Astrocyte (in vitro differentiated cells and primary cell): ENCODE data around the gene MT1G. TPM values are rescaled to one million over a fixed set of nuclear protein-coding genes. Genes with fewer than 3 reads are reported as not detected.

Source experiments
- DNase-seq: peaks from one replicate; pipeline ENCODE4 v3.0.0-alpha.2; 2010; ENCODE audit warnings: low read depth
- FAIRE-seq: peaks from 2 replicates; lab custom pipeline; 2011; peaks lifted over from hg19 to GRCh38; lab: Jason Lieb, UNC
- H2AFZ ChIP-seq: 2 replicates; pipeline ENCODE4 v1.6.0; 2012; ENCODE audit warnings: low read depth, low read length, inconsistent platforms
- H3K27ac ChIP-seq: 2 replicates; pipeline ENCODE4 v1.5.1; 2011; ENCODE audit warnings: low read depth, low read length, inconsistent platforms
- H3K27me3 ChIP-seq: 2 replicates; pipeline ENCODE4 v1.6.0; 2011; ENCODE audit warnings: low read length, inconsistent platforms; ENCODE audit not compliant: insufficient read depth
- H3K36me3 ChIP-seq: 2 replicates; pipeline ENCODE4 v1.5.1; 2011; ENCODE audit warnings: low read length, inconsistent platforms; ENCODE audit not compliant: insufficient read depth
- H3K4me1 ChIP-seq: 2 replicates; pipeline ENCODE4 v1.5.1; 2011; ENCODE audit warnings: low read length, inconsistent platforms; ENCODE audit not compliant: insufficient read depth
- H3K4me2 ChIP-seq: 2 replicates; pipeline ENCODE4 v1.6.0; 2012; ENCODE audit warnings: low read length, inconsistent platforms
- H3K4me3 ChIP-seq: 2 replicates; pipeline ENCODE4 v1.5.1; 2011; ENCODE audit warnings: low read depth, mild to moderate bottlenecking, low read length, inconsistent platforms; ENCODE audit not compliant: insufficient read depth
- H3K79me2 ChIP-seq: 2 replicates; pipeline ENCODE4 v1.6.0; 2012; ENCODE audit warnings: mild to moderate bottlenecking, low read length, inconsistent platforms; ENCODE audit not compliant: insufficient read depth
- H3K9ac ChIP-seq: 2 replicates; pipeline ENCODE4 v1.6.0; 2012; ENCODE audit warnings: mild to moderate bottlenecking, low read length, inconsistent platforms
- H3K9me3 ChIP-seq: 2 replicates; pipeline ENCODE4 v1.5.1; 2012; ENCODE audit warnings: low read depth, mild to moderate bottlenecking, low read length, inconsistent platforms; ENCODE audit not compliant: insufficient read depth
- H4K20me1 ChIP-seq: 2 replicates; pipeline ENCODE4 v1.6.0; 2012; ENCODE audit warnings: low read length, inconsistent platforms; ENCODE audit not compliant: insufficient read depth
- H3K27ac Mint-ChIP-seq: one replicate; pipeline ENCODE4 v1.8.0; 2021; ENCODE audit warnings: mild to moderate bottlenecking, mixed read lengths; ENCODE audit not compliant: unreplicated experiment
- H3K27me3 Mint-ChIP-seq: one replicate; pipeline ENCODE4 v1.8.0; 2021; ENCODE audit warnings: low read depth, mixed read lengths; ENCODE audit not compliant: unreplicated experiment
- H3K36me3 Mint-ChIP-seq: one replicate; pipeline ENCODE4 v1.8.0; 2021; ENCODE audit warnings: low read depth, mixed read lengths; ENCODE audit not compliant: unreplicated experiment
- H3K4me1 Mint-ChIP-seq: one replicate; pipeline ENCODE4 v1.8.0; 2021; ENCODE audit warnings: low read depth, mixed read lengths; ENCODE audit not compliant: unreplicated experiment
- H3K4me3 Mint-ChIP-seq: one replicate; pipeline ENCODE4 v1.8.0; 2021; ENCODE audit warnings: mild to moderate bottlenecking, moderate library complexity, mixed read lengths; ENCODE audit not compliant: unreplicated experiment
- H3K9me3 Mint-ChIP-seq: one replicate; pipeline ENCODE4 v1.8.0; 2021; ENCODE audit warnings: mild to moderate bottlenecking, mixed read lengths; ENCODE audit not compliant: unreplicated experiment
- EZH2 ChIP-seq: IDR thresholded peaks from 2 replicates; pipeline ENCODE4 v1.6.1; 2012; ENCODE audit warnings: mild to moderate bottlenecking, low read length, inconsistent platforms; ENCODE audit not compliant: insufficient read depth
- total RNA-seq: library from RNA; stranded (reverse); gene quantifications from 2 replicates; pipeline ENCODE4 v1.2.1, GENCODE V29; 2021
- TF ChIP-seq, protein P1 (sequence below): IDR thresholded peaks from 2 replicates; pipeline ENCODE4 v1.5.1; 2011; ENCODE audit warnings: low read depth, mild to moderate bottlenecking, inconsistent platforms, low read length, moderate library complexity; ENCODE audit not compliant: insufficient read depth

MT1G gene
- total RNA-seq, 1 donor from 2014 or later, result not detected

DNA sequence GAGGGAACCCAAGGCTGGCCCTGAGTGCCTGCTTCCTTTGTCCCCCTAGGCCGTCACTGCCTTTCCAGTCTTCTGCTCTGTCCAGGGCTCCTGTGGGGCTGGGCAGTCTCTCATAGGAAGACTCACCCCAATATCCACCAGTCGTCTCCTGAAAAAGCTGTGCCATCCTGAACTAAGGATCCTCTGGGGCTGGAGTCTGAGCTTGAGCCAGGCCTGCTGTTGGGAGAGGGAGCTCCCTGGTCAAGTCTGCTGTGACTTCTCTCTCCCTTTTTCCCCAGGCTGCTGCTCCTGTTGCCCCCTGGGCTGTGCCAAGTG is 2.7 kb upstream of the MT1G start:
- Histone ChIP-seq H3K27ac (no peak overlapping the region), H3K79me2 (no peaks in the 10 kb centered on the region), H3K27me3 (peaks cover 90% of the 10 kb centered on the region), H3K4me3 (no peak overlapping the region), H3K36me3 (no peaks in the 10 kb centered on the region), H4K20me1 (peaks cover 4% of the 10 kb centered on the region), H3K4me1 (peaks cover 5% of the 10 kb centered on the region), H3K4me2 (no peak overlapping the region), H3K9me3 (peaks cover 2% of the 10 kb centered on the region), H3K9ac (no peak overlapping the region), H2AFZ (no peak overlapping the region)
- H3K4me1 Mint-ChIP-seq, result peaks cover 4% of the 10 kb centered on the region
- H3K27ac Mint-ChIP-seq, result no peak overlapping the region
- TF ChIP-seq, protein P1, sequence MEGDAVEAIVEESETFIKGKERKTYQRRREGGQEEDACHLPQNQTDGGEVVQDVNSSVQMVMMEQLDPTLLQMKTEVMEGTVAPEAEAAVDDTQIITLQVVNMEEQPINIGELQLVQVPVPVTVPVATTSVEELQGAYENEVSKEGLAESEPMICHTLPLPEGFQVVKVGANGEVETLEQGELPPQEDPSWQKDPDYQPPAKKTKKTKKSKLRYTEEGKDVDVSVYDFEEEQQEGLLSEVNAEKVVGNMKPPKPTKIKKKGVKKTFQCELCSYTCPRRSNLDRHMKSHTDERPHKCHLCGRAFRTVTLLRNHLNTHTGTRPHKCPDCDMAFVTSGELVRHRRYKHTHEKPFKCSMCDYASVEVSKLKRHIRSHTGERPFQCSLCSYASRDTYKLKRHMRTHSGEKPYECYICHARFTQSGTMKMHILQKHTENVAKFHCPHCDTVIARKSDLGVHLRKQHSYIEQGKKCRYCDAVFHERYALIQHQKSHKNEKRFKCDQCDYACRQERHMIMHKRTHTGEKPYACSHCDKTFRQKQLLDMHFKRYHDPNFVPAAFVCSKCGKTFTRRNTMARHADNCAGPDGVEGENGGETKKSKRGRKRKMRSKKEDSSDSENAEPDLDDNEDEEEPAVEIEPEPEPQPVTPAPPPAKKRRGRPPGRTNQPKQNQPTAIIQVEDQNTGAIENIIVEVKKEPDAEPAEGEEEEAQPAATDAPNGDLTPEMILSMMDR, result no peak
- TF ChIP-seq EZH2, result no peak
- H3K9me3 Mint-ChIP-seq, result peaks cover 11% of the 10 kb centered on the region
- no peak overlapping the region for H3K4me3 Mint-ChIP-seq
- FAIRE-seq (no peak), DNase-seq (no peak)
- H3K36me3 Mint-ChIP-seq, result peaks cover 2% of the 10 kb centered on the region
- H3K27me3 Mint-ChIP-seq, result peaks cover 96% of the 10 kb centered on the region

DNA sequence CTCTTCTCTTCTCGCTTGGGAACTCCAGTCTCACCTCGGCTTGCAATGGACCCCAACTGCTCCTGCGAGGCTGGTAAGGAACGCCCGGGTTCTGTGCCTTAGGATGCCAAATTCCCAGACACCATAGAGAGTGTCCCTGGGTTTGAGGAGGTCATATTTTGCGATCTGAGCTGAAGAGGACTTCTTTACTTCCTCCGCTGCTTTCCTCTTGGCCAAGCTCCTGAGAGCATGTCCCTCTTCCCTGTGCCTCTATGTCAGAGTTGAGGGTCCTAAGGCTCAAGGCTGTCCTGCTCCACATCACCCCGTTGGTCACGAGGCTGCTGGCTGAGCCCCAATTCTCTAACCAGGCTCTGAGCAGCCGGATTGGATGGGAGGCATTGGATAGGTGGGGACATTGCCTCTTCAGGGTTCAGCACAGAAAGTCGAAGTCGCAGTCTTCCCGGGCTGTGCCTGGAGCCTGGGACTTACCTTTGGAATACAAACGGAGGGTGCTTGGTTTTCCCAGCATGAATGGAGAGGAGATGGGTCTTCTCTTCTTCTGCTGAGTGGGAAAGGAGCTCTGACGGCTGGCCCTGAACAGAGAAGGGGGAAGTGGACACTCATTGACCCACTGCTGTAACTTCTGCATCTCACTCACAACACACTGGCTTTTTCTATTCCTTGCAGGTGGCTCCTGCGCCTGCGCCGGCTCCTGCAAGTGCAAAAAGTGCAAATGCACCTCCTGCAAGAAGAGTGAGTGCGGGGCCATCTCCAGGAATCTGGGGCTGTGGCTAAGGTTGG is 2.2 kb upstream of the MT1G start:
- Histone ChIP-seq H3K4me2 (no peak overlapping the region), H3K27me3 (peaks cover 90% of the 10 kb centered on the region), H2AFZ (no peak overlapping the region), H3K9ac (no peak overlapping the region), H3K9me3 (peaks cover 2% of the 10 kb centered on the region), H3K4me1 (peaks cover 5% of the 10 kb centered on the region), H3K36me3 (no peaks in the 10 kb centered on the region), H3K27ac (no peak overlapping the region), H3K4me3 (no peak overlapping the region), H3K79me2 (no peaks in the 10 kb centered on the region), H4K20me1 (peaks cover 4% of the 10 kb centered on the region)
- H3K27me3 Mint-ChIP-seq, result peaks cover 96% of the 10 kb centered on the region
- peaks cover 11% of the 10 kb centered on the region for H3K9me3 Mint-ChIP-seq
- no peak for DNase-seq
- no peak overlapping the region for H3K4me3 Mint-ChIP-seq
- H3K4me1 Mint-ChIP-seq, result peaks cover 4% of the 10 kb centered on the region
- no peak overlapping the region for H3K27ac Mint-ChIP-seq
- peaks cover 2% of the 10 kb centered on the region for H3K36me3 Mint-ChIP-seq
- TF ChIP-seq EZH2, result peak; percentile 70
- TF ChIP-seq, protein P1, result no peak
- FAIRE-seq, result no peak

DNA sequence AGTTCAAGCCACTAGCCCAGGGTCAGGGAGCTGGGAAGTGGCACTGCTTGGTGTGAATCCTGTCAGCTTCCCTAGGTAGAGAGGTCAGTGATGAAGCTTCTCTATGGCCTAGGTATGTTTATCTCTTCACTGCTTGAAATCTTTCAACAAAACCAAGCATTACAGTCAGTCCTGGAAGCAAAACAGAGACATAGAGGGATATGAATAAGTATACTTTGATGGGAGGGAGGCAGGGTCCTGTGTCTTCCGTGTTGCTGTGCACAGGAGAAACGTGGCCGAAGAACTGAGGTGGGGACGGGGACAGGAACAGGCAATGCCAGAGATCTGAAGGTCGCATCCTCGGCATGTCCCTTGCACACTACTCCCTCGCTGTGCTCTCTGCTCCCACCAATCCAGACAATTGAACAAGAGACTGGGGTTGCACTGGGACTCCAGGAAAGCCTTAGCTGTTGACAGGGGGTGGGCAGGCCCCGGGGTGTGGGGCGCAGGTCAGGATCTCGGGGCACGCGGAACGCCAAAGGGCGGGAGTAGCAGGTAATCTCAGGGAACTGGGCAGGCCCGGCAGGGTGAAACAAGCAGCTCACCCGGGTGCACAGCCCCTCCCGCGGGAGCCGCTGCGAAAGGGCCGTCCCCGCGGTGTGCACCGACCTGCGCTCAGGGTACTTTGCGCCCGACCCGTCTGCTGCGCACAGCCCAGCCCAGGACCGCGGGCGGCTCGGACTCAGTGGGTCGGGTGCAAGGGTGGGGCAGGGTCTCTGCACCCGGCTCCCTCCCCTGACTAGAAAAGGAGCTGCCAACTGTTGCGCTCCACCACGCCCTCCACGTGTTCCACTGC is 1.4 kb upstream of the MT1G start, which contains the start of gene MT1H:
Gene MT1H (plus strand): TSS at position 810 of the 835 bp plus-strand sequence. CDS start 71 bp downstream, outside the sequence.
- no peaks in the 10 kb centered on the region for H3K36me3 ChIP-seq
- H3K4me3 ChIP-seq, result no peak within 1 kb of the TSS
- no peak within 1 kb of the TSS for H3K27ac ChIP-seq
- peaks cover 96% of the 10 kb centered on the region for H3K27me3 ChIP-seq
- peaks cover 4% of the 10 kb centered on the region for H3K4me1 Mint-ChIP-seq
- H3K79me2 ChIP-seq, result no peaks in the 10 kb centered on the region
- no peak for DNase-seq
- H3K9ac ChIP-seq, result no peak within 1 kb of the TSS
- TF ChIP-seq EZH2, result peak; percentile 92
- TF ChIP-seq, protein P1, result no peak
- H3K27me3 Mint-ChIP-seq, result peaks cover 97% of the 10 kb centered on the region
- peaks cover 11% of the 10 kb centered on the region for H3K9me3 Mint-ChIP-seq
- no peak within 1 kb of the TSS for H3K4me3 Mint-ChIP-seq
- H3K36me3 Mint-ChIP-seq, result peaks cover 2% of the 10 kb centered on the region
- FAIRE-seq, result no peak
- H3K27ac Mint-ChIP-seq, result no peak within 1 kb of the TSS
- H2AFZ ChIP-seq, result no peak within 1 kb of the TSS
- H3K4me1 ChIP-seq, result peaks cover 5% of the 10 kb centered on the region
- peaks cover 4% of the 10 kb centered on the region for H4K20me1 ChIP-seq
- H3K9me3 ChIP-seq, result peaks cover 2% of the 10 kb centered on the region
- H3K4me2 ChIP-seq, result no peak within 1 kb of the TSS
